K562 (cell line): ENCODE measurements around the gene HGD.

Experiments
- CTCF ChIP-seq, 3 experiments: IDR thresholded peaks in 2 of 3; conservative IDR thresholded peaks in 1 of 3; 2 replicates each; pipeline ENCODE4 v1.5.1; 2011 to 2012; ENCODE audit warnings: low read length in 3 of 3, mild to moderate bottlenecking in 3 of 3, control low read depth in 2 of 3, improper control_type of control experiment in 1 of 3, inconsistent platforms in 1 of 3, low read depth in 1 of 3, mixed read lengths in 1 of 3, moderate library complexity in 1 of 3; ENCODE audit not compliant: insufficient read depth in 2 of 3
- ELF4 ChIP-seq: fragments of 450-650 bp; formaldehyde crosslinking; IDR thresholded peaks from 2 replicates; pipeline ENCODE4 v1.4.0; 2022; ENCODE audit warnings: missing genetic modification characterization
- FOXM1 ChIP-seq, 2 experiments: fragments of 450-650 bp in 1 of 2; sonication (generic) in 1 of 2; formaldehyde crosslinking in 1 of 2; IDR thresholded peaks; 2 replicates each; pipeline versions ENCODE4 v1.6.1 to v1.9.0; 2017 to 2022; ENCODE audit warnings: low read depth in 2 of 2, mild to moderate bottlenecking in 2 of 2, missing genetic modification reagents in 1 of 2, moderate library complexity in 1 of 2
- MNT ChIP-seq, 2 experiments: fragments of 450-650 bp; conservative IDR thresholded peaks; 2 replicates each; pipeline ENCODE4 v1.6.1; 2017; ENCODE audit warnings: mild to moderate bottlenecking in 2 of 2, moderate library complexity in 2 of 2
- POLR2A ChIP-seq: fragments of 450-650 bp; conservative IDR thresholded peaks from 2 replicates; pipeline ENCODE4 v1.6.1; 2016
- RAD21 ChIP-seq, 2 experiments: fragments of 250-450 bp in 1 of 2; fragments of 450-650 bp in 1 of 2; sonication (Bioruptor Pico) in 1 of 2; formaldehyde crosslinking in 1 of 2; IDR thresholded peaks in 1 of 2; conservative IDR thresholded peaks in 1 of 2; 2 replicates each; pipeline versions ENCODE4 v1.4.0 to v1.8.0; 2020 to 2022; ENCODE audit warnings: mild to moderate bottlenecking in 2 of 2, moderate library complexity in 1 of 2
- RB1 ChIP-seq: fragments of 450-650 bp; IDR thresholded peaks from 2 replicates; pipeline ENCODE4 v1.6.1; 2017; ENCODE audit warnings: low read depth, mild to moderate bottlenecking
- SLC30A9 ChIP-seq: fragments of 250-450 bp; sonication (Bioruptor Pico); IDR thresholded peaks from 2 replicates; pipeline ENCODE4 v1.8.0; 2022; ENCODE audit warnings: mild to moderate bottlenecking, moderate library complexity
- SOX6 ChIP-seq: fragments of 450-650 bp; IDR thresholded peaks from 2 replicates; pipeline ENCODE4 v1.6.1; 2014; ENCODE audit warnings: mild to moderate bottlenecking
- ZNF280A ChIP-seq: fragments of 450-650 bp; IDR thresholded peaks from 2 replicates; pipeline ENCODE4 v1.6.1; 2018; ENCODE audit warnings: mild to moderate bottlenecking, low read depth; ENCODE audit not compliant: partially characterized antibody
- ZNF318 ChIP-seq, 2 experiments: fragments of 450-650 bp; IDR thresholded peaks; 2 replicates each; pipeline ENCODE4 v1.6.1; 2016; ENCODE audit warnings: mild to moderate bottlenecking in 2 of 2, borderline replicate concordance in 1 of 2, low read depth in 1 of 2, moderate library complexity in 1 of 2

- TF ChIP-seq FOXM1 (IDR thresholded peaks at IDR 0.05; ENCODE audit: low read depth) (no peak), FOXM1 (CRISPR knock-in tag; IDR thresholded peaks at IDR 0.05; ENCODE audit: low read depth) (no peak), RB1 (no peak), ZNF318 (IDR thresholded peaks at IDR 0.05; ENCODE audit: borderline replicate concordance in 1 of 2, low read depth in 1 of 2) (no peak), ELF4 (CRISPR knock-in tag) (no peak), ZNF280A (no peak), SOX6 (no peak), SLC30A9 (CRISPR knock-in tag) (no peak), POLR2A (no peak), MNT (conservative IDR thresholded peaks at IDR 0.05) (no peak), CTCF (IDR thresholded peaks at IDR 0.05 in 2 of 3, conservative IDR thresholded peaks at IDR 0.05 in 1 of 3; ENCODE audit: insufficient read depth in 2 of 3, low read depth in 1 of 3, low read length in 3 of 3) (no peak), RAD21 (CRISPR knock-in tag; conservative IDR thresholded peaks at IDR 0.05 in 1 of 2, IDR thresholded peaks at IDR 0.05 in 1 of 2) (no peak)
Observed at GRCh38 chr3:120636795-120637401, 45.1 kb downstream of the HGD start.
